HG03558 (cell line): Measurements from ENCODE around the gene COX17.

Experiments used
- ATAC-seq: cut with Tn5 transposase; IDR thresholded peaks from one replicate; pipeline ENCODE4 v1.9.1; 2021; ENCODE audit warnings: moderate number of reproducible peaks; ENCODE audit not compliant: unreplicated experiment; ENCODE audit errors: extremely low read depth

The COX17 gene

DNA sequence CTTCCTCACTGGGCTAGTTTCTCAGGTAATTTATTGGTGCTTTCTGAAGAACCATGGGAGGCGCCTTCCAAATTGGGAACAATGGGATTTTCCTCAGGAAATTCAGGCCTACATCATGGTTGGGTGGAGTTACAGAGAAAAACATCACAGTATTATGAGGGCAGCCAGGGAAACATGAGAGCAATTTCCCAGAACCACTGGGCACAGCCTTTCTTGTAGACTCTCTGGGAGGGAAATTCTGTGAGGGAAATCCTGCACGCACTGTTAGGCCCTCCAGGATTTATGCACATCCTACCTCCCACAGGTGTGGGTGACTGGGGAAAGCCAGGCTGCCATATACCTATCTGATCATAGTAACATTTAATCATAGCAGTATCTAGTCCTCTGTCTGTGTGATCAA lies 30.0 kb downstream of the COX17 start:
- no peak for ATAC-seq

DNA sequence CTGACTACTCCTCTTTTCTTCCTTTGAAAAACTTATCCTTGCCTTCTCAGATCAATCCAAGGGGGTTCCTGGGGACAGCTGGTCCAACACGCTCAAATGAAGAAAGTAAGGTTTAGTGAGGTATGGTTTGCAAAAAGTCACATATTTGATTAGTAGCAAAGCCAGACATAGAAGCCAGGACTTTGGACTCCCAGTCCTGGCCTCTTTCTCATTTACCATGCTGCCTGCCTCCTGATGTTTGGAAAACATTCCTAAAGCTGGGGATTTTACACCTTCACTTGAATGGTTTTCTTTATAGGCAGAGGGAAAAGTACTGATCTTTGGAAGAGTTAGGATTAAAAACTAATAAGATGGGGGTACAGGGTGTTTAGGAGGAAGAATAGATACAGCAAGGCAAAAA lies 31.4 kb downstream of the COX17 start:
- ATAC-seq: no peak

DNA sequence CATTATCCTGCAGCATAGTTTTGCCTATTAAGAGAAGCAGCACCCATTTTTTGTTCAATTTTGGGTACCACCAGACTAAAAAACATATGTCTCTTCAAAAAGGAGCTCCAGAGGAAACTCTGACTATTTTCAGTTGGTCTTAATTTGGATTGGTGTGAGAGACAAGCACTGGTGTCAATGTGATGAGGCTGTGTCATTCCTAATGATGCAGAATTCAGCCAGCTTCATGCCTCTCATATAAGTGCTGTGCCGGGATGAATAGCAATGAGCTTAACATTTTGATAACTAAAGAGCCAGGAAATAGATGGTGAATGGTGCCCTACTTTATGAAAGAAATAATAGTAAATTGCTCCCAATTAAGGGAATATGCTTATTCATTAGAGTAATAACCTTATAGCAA lies 32.7 kb downstream of the COX17 start:
- no peak for ATAC-seq

DNA sequence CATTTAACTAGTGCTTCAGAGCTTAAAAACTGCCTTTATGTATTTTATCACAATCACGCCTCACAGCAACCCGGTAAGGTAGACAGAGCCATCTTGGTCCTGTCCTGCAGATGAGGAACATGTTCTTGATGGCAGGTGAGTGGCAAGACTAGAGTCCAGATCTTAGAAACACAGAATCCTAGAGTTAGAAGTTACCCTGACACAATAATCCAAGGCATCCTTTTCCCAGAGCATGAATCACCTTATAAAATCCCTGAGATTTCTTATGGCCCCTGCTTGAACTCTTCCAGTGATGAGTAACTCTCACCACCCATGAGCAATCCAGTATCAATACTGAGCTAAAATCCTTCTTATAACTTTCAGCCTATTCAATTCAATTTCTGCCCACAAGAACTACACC lies 33.7 kb downstream of the COX17 start:
- no peak for ATAC-seq

DNA sequence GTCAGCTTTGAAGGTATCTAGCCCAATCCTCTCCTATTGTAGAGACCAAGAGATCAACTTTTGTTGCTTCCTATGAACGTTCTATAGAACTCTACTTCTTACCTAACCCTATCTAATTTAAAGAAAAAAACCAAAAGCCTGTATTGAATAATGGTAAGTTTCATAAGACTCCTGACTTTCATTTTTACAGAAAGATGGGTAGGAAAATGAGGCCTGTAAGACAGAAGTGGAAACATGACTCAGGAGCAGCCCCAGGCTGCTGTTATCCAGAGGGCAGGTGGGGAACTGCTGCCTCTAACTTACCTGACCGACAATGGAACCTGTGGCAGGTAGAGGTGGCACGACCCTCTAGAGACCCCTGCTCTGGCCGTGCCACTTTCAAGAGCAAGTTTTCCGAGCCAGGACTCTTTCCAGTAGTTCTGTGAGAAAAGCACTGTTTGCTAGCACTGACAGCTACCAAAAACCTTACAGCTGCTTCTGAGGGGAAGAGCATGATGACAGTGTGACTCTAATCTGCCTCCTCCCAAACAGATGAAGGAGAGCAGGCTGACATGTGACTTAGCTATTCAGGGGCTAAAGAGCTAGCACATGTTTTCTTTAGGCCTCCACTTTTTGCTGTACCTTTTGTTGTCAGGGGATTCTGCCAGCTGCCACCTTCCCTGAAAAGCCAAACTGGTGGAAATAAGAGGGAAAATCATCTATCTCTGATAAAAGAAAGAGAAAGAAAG lies 34.3 kb downstream of the COX17 start:
- no peak for ATAC-seq

DNA sequence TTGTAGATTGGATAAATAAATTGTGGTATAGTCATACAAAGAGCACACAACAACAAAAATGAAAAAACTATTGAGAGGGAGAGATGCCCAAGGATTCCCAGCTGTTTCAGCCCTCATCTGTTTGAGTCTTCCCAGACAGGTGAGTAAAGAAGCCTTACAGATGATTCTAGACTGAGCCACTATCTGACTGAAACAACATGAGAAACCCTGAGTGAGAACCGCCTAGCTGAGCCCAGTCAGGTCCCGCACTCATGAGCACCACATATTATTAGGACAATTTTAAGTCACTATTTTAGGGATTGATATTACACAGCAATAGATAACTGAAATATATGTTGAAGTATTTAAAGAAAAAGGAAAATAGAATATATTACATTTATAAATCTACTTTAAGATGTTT lies 35.8 kb downstream of the COX17 start:
- ATAC-seq: no peak

DNA sequence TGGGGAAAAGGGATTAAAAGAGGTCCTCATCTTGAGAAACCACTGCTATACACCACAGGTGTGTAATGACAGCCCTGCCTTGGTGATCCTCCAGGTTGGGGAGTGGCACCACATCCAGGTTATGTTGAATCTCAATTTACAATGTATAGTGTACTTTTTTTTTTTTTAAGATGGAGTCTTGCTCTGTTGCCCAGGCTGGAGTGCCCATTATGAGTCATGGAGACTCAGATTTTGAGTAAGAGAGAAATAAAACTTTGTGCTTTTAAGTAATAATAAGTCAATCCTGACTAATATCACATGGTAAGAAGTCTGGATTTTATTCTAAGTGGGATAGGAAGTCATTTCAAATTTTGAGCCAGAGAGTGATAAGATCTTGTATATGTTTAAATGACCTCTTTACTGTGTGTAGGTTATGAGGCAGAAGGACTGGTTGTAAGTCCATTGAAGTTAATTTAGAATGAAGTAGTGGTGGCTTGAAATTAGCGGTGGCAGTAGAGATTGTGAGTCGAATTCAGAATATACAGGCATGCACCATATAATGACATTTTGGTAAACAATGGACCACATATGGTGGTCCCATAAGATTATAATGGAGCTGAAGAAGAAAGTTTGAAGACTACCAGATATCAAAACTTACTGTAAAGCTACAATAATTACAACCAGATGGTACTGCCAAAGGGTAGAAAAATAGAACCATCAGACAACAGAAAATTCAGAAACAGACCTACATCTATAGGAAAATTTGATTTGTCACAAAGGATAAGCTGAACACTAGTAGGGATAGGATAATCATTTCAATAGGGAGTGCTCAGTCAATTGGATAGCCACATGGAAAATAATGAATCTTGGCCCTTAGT lies 37.5 kb downstream of the COX17 start:
- no peak for ATAC-seq

DNA sequence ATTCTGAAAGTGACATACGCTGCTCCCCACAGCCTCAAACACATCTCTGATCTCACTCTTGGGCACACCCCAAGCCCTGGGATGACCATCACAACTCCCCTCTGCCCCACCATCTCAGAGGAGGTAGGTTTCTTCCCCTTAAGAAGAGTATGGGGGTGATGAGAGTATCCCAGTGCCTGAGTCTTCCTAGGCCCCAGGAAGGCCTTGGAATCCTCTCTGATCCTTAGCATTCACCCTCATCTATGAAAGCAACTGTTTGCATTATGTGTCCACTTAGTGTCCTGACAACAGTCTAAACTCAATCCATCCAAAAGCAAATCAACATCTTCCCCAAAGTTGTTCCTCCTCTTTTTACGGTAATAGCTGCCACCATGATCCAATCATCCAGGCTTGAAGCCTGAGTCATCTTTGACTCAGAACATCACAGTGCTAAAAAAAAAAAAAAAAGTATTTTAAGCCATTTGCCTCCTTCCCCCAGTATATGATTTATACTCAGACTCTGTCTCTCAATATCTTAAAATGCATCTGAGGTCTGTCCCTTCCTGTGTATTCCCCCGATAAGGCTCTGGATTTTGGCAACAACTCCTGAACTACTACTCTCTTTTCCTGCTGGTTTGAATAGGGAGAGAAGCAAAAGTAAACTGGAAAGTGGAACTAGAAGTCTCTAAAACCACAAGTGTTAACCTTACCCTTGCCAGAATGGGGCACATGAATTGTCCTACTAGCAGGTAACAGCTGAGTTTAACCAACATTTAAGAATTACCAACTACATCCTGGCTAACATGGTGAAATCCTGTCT lies 39.3 kb downstream of the COX17 start:
- peak; percentile 19 for ATAC-seq

DNA sequence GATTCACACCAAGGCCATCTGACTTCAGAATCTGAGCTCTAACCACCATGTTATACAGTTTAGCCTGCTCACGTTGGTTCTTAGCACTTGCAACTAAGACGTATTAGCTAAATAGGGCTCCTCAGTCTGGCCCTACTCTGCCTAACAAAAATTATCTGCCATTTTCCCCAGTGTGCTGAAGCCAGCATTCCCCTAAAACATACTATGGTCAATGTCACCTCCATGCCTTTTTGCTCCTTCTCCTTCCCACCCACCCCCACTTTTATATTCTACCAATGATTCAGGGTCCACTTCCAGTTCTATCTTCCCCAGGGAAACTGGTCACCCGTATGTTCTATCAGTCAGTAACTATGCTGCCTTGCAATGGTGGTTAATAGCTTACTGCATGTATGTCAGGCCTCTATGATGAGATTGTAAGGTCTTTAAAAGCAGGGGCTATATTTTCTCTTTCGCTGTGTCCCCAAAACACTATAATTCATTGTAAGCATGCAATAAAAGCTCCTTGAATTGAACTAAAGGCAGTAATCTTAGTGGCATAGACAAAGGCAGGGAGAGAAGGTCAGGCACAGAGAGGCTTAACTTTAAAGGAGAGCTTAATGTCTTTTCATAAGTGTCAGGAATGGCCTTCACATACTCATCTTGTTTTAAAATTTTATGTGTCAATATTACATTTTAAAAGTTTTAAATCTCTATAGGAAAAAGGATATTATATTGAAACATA lies 40.2 kb downstream of the COX17 start:
- ATAC-seq: no peak

DNA sequence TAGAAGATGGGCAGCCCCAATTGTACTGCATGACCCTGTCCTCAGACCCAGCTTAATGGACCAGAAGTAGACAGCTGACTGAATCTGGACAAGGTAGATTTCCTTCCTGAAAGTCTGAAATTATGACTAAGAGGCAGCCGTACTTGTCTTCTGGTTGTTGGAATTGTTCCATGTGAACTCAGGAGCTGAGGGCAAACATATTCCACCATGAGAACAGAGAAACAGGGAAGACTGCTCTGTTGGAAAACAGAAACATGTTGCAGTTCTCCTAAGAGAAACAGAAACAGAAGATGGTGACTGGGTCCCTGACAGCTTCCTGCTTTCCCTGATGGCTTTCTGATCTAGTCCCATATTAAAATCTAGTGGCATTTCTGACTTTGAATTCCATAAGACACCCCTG lies 41.0 kb downstream of the COX17 start:
- no peak for ATAC-seq

DNA sequence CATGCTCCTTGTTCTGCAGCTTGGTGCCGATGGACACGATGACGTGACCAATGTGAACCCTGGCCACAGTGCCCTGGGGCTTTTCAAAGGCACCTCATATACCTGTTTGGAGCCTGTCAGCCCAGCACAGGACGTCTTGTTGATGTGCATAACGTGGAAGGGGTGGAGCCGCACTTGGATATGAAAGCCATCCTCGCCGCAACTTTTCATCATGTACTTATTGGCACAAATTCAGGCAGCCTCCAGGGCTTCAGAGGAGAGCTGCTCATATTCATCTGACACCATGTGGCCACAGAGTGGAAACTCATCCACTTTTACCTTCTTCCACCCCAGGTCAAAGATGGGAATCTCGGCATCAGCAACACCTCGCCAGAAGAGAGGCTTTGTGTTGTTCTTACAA lies 41.5 kb downstream of the COX17 start:
- no peak for ATAC-seq

DNA sequence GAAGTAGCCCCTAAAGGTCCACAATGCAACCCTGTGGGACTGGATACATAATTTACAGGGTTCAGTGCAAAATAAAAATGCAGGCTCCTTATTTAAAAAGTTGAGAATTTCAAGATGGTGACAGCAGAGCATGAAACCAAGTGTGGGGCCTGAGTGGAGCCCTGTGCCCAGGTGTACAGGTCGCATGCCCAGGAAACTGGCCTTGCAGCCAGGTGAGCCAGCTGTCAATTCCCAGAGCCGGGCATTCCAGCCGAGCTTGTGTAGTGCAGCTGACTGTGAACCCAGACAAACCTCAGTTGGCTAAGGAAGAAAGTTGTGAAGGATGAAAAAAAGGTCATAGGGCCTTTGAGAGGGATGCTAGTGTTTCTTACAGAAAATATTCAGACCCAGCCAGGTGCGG lies 44.4 kb downstream of the COX17 start:
- no peak for ATAC-seq

DNA sequence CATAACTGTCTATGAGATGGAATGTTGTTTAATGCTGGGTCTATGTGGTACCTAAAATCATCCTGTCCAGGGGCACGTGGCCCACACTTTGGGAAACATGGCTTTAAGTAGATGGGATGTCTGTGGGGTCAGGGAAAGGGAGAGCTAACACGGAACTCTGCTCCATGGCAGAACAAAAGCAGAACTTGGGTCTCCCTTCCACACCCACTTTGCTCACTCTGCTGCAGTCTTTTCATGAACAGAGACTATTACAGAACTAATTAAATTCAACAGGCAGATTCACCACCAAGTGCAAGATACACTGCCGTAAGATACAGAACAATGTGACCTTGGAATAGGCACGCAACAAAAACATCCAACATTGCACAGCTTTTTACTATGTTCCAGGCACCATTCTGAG lies 45.0 kb downstream of the COX17 start:
- ATAC-seq: no peak

DNA sequence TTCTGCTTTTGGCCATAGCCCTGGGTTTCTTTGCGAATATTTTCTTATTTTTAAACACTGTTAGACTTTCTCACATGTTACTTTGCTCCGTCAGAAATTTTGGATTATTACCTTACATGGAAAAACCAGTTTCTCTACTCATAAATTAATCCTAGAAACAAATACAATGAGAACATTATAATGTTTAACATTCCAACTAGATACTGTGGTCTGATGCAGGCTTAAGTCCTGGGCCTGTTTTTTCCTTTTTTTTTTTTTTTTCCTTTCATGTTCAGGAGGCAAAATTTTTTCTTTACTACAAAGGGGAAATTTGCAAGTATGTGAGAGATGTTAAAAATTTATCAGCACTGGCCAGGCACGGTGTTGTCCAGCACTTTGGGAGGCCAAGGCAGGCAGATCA lies 45.7 kb downstream of the COX17 start:
- no peak for ATAC-seq

DNA sequence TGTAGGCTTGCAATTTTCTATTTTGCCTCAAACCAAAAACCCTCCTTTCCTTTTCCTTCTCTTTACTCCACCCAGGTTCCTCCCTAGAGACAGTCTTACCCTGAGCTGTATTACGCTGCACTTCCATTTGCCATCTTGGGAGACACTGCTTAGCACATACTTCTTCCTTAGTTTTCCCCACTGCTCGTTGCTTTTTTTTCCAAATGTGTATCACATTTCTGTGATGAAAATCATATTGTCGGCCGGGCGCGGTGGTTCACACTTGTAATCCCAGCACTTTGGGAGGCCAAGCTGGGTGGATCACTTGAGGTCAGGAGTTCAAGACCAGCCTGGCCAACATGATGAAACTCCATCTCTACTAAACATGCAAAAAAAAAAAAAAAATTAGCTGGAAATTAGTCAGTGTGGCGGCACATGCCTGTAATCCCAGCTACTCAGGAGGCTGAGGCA lies 46.3 kb downstream of the COX17 start:
- no peak for ATAC-seq

DNA sequence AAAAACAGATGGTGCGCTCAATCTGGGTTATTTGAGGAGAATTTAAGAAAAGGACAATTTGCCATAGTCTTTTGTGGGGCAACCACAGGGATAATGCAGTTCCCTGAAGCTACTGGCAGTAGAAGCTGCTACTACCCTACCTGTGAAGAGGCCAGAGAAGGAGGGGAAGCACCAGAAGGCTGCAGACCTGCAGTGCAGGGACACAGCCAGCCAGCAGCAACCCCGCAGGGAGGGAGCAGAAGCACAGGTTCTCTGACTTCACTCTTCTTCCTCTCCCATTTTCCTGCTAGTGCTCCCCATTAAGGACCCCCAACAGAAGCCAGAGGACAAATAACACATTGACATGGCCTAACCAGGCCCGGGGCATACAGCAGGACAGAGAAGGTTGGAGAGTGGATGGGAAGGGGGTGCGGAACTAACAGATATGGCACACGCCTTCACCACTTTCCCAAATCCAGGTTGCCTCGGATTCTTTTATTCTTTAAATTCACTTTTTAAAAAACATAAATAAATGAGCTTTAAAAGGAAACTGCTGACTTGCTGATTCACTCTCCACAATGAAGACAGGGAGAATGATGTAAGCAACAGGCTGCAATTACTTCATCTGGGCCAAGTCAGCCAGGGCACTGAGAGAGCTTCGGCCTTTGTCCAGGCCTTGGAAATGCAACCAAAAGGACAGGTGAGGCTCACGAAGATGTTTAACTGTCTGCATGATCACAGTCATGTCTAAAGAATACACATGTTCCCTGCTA lies 46.9 kb downstream of the COX17 start:
- no peak for ATAC-seq

DNA sequence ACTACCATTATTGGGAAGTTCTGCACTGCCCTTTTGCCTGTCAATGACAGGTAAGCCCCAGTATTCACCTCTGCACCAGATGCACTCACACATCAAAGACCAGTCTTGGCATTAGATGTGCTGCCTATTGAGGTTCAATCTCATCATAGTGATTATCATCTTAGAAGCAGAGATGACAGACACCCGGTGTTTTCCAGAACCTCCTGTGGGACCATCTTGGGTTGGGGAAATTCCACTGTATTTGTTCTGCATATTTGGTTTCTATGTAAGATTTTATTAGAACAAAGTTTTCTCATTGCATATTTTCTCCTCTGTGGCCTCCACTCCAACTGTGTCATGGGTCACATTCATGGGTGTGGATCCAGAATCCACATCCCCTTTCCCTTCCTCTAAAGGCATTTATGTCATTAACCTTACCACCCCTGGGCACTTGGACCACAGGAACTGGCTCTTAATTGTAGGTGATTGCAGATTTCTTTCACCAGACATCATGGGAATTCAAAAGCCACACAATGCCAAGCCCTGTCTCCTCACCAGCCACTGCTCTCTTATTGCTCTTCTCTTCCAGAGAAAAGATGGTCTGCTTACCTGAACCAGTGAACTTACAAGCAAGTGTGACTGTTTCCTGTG lies 48.3 kb downstream of the COX17 start:
- ATAC-seq: no peak

DNA sequence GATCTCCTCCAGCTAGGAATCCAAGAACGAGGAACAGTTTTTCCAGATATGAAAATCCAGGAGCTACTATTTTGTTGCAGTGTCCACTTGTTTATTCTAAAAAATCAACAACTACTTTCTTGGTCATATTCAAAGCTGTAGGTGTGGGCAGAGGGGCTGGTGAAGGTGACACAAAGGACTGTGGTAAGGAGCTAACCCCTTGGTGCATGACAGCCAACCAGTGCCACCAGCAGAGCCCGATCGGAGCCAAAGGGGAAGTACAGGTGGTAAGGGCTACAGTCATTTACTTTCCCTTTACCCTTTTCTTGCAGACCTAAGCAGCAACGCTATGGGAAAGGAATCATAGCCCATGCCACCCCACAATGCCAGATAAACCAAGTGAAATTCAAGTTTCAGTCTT lies 48.8 kb downstream of the COX17 start:
- no peak for ATAC-seq

DNA sequence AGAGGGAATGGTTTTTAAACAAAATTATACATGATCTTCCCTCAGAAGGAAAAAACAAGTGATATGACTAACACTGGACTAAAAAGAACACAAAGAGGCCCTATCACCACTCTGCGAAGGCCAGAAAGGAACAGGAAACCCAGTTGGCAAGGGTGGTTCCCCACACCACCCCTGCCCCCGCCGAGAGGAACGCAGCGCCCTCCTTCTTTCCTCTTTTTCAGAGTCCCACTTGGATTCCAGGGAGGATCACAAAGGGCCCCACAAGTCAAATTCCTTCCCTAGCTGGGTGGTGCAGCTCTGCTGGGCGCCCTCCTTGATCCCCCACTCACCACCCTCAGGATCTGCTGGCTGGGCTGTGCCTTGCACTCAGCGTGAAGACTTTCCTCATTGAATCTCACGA lies 49.7 kb downstream of the COX17 start:
- ATAC-seq: no peak
